Vagina (tissue), 2 donors: ENCODE measurements around the gene DVL1.

Experiments
- POLR2A ChIP-seq, 2 donors: fragments of 450-650 bp; IDR thresholded peaks; one replicate each; pipeline ENCODE4 v1.6.1; 2017; ENCODE audit warnings: antibody characterized with exemption in 2 of 2, mild to moderate bottlenecking in 2 of 2, moderate library complexity in 2 of 2
- POLR2AphosphoS5 ChIP-seq, 2 donors: sonication (generic); formaldehyde crosslinking; IDR thresholded peaks; one replicate each; pipeline ENCODE4 v1.9.0; 2017; ENCODE audit warnings: antibody characterized with exemption in 2 of 2, mild to moderate bottlenecking in 2 of 2, low read depth in 1 of 2; ENCODE audit not compliant: insufficient read depth in 1 of 2
- TF ChIP-seq, protein P1 (sequence below), 3 experiments: fragments of 450-650 bp in 2 of 3; fragments of 200-600 bp in 1 of 3; sonication (generic) in 1 of 3; IDR thresholded peaks; one replicate each; pipeline ENCODE4 v1.5.1; 2017 to 2019; ENCODE audit warnings: antibody characterized with exemption in 3 of 3, mild to moderate bottlenecking in 2 of 3, moderate library complexity in 2 of 3

DNA sequence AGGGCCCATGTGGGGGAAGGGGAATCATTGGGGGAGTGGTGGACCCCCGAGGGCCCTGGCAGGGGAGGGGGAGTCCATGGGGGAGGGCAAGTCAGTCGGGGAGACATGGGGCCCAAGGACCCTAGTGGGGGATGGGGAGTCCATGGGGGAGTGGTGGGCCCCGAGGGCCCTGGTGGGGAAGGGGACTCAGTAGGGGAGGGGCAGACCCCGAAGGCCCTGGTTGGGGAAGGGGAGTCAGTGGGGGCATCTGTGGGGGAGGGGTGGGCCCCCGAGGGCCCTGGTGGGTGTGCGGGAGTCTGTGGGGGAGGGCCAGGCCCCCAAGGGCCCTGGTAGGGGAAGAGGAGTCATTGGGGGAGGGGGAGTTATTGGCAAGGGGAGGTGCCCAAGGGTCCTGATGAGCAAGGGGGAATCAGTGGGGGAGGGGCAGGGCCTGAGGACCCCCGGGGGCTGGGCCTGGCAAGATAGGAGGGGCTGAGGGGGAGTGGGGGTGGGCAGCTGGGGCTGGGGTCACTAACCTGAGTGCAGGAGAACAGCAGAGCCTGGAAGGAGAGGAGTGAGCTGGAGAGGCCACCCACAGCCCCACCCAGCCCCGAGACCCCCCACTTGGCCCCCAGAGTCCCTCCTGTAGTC lies 7.1 kb upstream of the DVL1 start:
- TF ChIP-seq, protein P1, sequence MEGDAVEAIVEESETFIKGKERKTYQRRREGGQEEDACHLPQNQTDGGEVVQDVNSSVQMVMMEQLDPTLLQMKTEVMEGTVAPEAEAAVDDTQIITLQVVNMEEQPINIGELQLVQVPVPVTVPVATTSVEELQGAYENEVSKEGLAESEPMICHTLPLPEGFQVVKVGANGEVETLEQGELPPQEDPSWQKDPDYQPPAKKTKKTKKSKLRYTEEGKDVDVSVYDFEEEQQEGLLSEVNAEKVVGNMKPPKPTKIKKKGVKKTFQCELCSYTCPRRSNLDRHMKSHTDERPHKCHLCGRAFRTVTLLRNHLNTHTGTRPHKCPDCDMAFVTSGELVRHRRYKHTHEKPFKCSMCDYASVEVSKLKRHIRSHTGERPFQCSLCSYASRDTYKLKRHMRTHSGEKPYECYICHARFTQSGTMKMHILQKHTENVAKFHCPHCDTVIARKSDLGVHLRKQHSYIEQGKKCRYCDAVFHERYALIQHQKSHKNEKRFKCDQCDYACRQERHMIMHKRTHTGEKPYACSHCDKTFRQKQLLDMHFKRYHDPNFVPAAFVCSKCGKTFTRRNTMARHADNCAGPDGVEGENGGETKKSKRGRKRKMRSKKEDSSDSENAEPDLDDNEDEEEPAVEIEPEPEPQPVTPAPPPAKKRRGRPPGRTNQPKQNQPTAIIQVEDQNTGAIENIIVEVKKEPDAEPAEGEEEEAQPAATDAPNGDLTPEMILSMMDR (IDR thresholded peaks at IDR 0.05) = no peak
- no peak for TF ChIP-seq POLR2A (IDR thresholded peaks at IDR 0.05)
- no peak for TF ChIP-seq POLR2AphosphoS5 (IDR thresholded peaks at IDR 0.05; ENCODE audit: insufficient read depth in 1 of 2, low read depth in 1 of 2)
